ENCODE measurements around the gene MAP2K6.
"Not testable (repeated sequence)": the region's sequence is repeated elsewhere in the genome, so short reads cannot be mapped to it uniquely, and the experiment has no call there.

MAP2K6 gene

GRCh38 chr17:69477204-69477902 lies 62.9 kb downstream of the MAP2K6 start:
- TF ChIP-seq CTCF (IDR thresholded peaks at IDR 0.05; ENCODE audit: borderline replicate concordance, extremely low read depth, low read length, poor library complexity, severe bottlenecking): no peak
- TF ChIP-seq EZH2 (IDR thresholded peaks at IDR 0.05; ENCODE audit: borderline replicate concordance, low read depth, low read length, severe bottlenecking): no peak
- Histone ChIP-seq H2AFZ (ENCODE audit: low read depth, low read length) (no peak overlapping the region), H3K9me3 (ENCODE audit: insufficient read depth, low read length, severe bottlenecking) (no peaks in the 10 kb centered on the region), H3K9ac (ENCODE audit: low read depth, low read length) (no peak overlapping the region), H3K36me3 (ENCODE audit: insufficient read depth, low read length) (no peaks in the 10 kb centered on the region), H4K20me1 (ENCODE audit: insufficient read depth, low read length) (no peaks in the 10 kb centered on the region), H3K27me3 (ENCODE audit: insufficient read depth, low read length, poor library complexity) (no peaks in the 10 kb centered on the region), H3K27ac (ENCODE audit: low read length) (no peak overlapping the region), H3K4me3 (ENCODE audit: low read depth in 1 of 2, low read length in 2 of 2) (no peak overlapping the region), H3K79me2 (ENCODE audit: insufficient read depth, low read length) (no peaks in the 10 kb centered on the region), H3K4me2 (ENCODE audit: insufficient read depth, low read length) (no peak overlapping the region), H3K4me1 (ENCODE audit: insufficient read depth, low read length) (no peaks in the 10 kb centered on the region)
- ATAC-seq (ENCODE audit: insufficient read depth, low read depth): no peak
- DNase-seq: no peak

DNA sequence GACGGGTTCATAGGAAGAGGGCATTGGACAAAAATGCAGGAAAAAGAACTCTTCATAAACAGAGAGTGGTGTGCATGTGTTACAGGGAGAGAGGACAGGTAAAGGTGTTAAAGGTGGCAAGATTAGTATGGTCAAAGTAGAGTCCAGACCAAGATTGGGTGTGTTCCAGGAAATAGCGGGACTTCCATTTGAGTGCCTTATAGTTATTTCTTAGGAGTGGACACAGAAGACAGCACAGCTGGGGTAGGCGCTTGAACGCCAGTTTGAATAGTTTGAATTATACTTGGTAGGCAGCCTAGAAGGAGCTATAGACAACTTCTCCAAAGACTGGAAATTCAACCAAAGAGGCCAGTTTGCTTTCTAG lies 63.4 kb downstream of the MAP2K6 start:
- H3K9me3 ChIP-seq (ENCODE audit: insufficient read depth, low read length, severe bottlenecking): no peaks in the 10 kb centered on the region
- no peak overlapping the region for H3K9ac ChIP-seq (ENCODE audit: low read depth, low read length)
- no peaks in the 10 kb centered on the region for H4K20me1 ChIP-seq (ENCODE audit: insufficient read depth, low read length)
- no peak overlapping the region for H3K4me3 ChIP-seq (ENCODE audit: low read depth in 1 of 2, low read length in 2 of 2)
- no peak overlapping the region for H3K27ac ChIP-seq (ENCODE audit: low read length)
- H3K36me3 ChIP-seq (ENCODE audit: insufficient read depth, low read length): no peaks in the 10 kb centered on the region
- H3K4me1 ChIP-seq (ENCODE audit: insufficient read depth, low read length): no peaks in the 10 kb centered on the region
- ATAC-seq (ENCODE audit: insufficient read depth, low read depth) (no peak), DNase-seq (no peak)
- H2AFZ ChIP-seq (ENCODE audit: low read depth, low read length): no peak overlapping the region
- H3K4me2 ChIP-seq (ENCODE audit: insufficient read depth, low read length): no peak overlapping the region
- TF ChIP-seq CTCF (IDR thresholded peaks at IDR 0.05; ENCODE audit: borderline replicate concordance, extremely low read depth, low read length, poor library complexity, severe bottlenecking): no peak
- TF ChIP-seq EZH2 (IDR thresholded peaks at IDR 0.05; ENCODE audit: borderline replicate concordance, low read depth, low read length, severe bottlenecking): no peak
- no peaks in the 10 kb centered on the region for H3K79me2 ChIP-seq (ENCODE audit: insufficient read depth, low read length)
- no peaks in the 10 kb centered on the region for H3K27me3 ChIP-seq (ENCODE audit: insufficient read depth, low read length, poor library complexity)

DNA sequence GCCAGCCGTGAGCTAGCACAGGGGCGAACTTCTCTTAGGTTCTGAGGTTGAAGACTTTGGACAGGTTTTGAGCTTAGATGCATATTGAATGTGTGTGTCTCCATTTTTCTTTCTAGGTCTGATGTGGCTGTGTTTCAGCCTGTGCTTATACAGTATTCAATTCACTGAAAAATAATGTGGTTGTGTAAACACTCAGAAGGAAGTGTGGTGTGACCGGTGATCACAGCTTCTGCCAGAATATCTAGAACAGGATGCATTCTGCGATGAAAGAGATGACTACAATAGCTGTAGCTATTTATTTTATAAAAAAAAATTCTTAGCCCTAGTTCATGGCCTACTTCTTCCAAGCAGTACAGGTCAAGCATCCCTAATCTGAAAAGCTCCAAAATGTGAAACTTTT lies 64.4 kb downstream of the MAP2K6 start:
- H3K4me3 ChIP-seq (ENCODE audit: low read depth in 1 of 2, low read length in 2 of 2): no peak overlapping the region
- ATAC-seq (ENCODE audit: insufficient read depth, low read depth) (no peak), DNase-seq (no peak)
- no peaks in the 10 kb centered on the region for H3K79me2 ChIP-seq (ENCODE audit: insufficient read depth, low read length)
- H2AFZ ChIP-seq (ENCODE audit: low read depth, low read length): no peak overlapping the region
- H3K9me3 ChIP-seq (ENCODE audit: insufficient read depth, low read length, severe bottlenecking): no peaks in the 10 kb centered on the region
- no peaks in the 10 kb centered on the region for H3K27me3 ChIP-seq (ENCODE audit: insufficient read depth, low read length, poor library complexity)
- H3K4me2 ChIP-seq (ENCODE audit: insufficient read depth, low read length): no peak overlapping the region
- no peaks in the 10 kb centered on the region for H4K20me1 ChIP-seq (ENCODE audit: insufficient read depth, low read length)
- H3K27ac ChIP-seq (ENCODE audit: low read length): no peak overlapping the region
- H3K9ac ChIP-seq (ENCODE audit: low read depth, low read length): no peak overlapping the region
- no peaks in the 10 kb centered on the region for H3K36me3 ChIP-seq (ENCODE audit: insufficient read depth, low read length)
- TF ChIP-seq EZH2 (IDR thresholded peaks at IDR 0.05; ENCODE audit: borderline replicate concordance, low read depth, low read length, severe bottlenecking): no peak
- no peak for TF ChIP-seq CTCF (IDR thresholded peaks at IDR 0.05; ENCODE audit: borderline replicate concordance, extremely low read depth, low read length, poor library complexity, severe bottlenecking)
- H3K4me1 ChIP-seq (ENCODE audit: insufficient read depth, low read length): no peaks in the 10 kb centered on the region

DNA sequence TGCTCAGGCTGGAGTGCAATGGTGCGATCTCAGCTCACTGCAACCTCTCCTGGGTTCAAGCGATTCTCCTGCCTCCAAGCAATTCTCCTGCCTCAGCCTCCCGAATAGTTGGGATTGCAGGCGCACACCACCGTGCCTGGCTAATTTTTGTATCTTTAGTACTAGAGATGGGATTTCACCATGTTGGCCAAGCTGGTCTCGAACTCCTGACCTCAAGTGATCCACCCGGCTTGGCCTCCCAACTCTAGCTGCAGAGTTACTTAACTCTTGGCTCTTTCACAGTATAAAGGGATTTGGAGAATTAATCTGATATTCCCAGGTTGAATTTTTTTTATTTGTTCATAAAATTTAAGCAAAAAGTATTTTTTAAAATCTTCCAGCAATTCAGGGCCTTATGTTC lies 65.3 kb downstream of the MAP2K6 start:
- not testable (repeated sequence) for H3K9ac ChIP-seq (ENCODE audit: low read depth, low read length); H3K4me2 ChIP-seq (ENCODE audit: insufficient read depth, low read length); ATAC-seq (ENCODE audit: insufficient read depth, low read depth); H3K27ac ChIP-seq (ENCODE audit: low read length); H3K79me2 ChIP-seq (ENCODE audit: insufficient read depth, low read length); H3K27me3 ChIP-seq (ENCODE audit: insufficient read depth, low read length, poor library complexity); H4K20me1 ChIP-seq (ENCODE audit: insufficient read depth, low read length); DNase-seq; H3K4me1 ChIP-seq (ENCODE audit: insufficient read depth, low read length); H3K4me3 ChIP-seq (ENCODE audit: low read depth in 1 of 2, low read length in 2 of 2); H2AFZ ChIP-seq (ENCODE audit: low read depth, low read length); H3K9me3 ChIP-seq (ENCODE audit: insufficient read depth, low read length, severe bottlenecking); H3K36me3 ChIP-seq (ENCODE audit: insufficient read depth, low read length)
